Caco-2 (cell line): ENCODE data around the gene PDE11A. TPM values are rescaled to one million over a fixed set of nuclear protein-coding genes. Genes with fewer than 3 reads are reported as not detected.

Experiments
- BruUV-seq: library from RNA; stranded (reverse); fragments of 400-500 nt; replicated peaks from 2 replicates; lab custom pipeline; 2021; lab: Mats Ljungman, UMichigan
- CTCF ChIA-PET: fragments of 300-600 bp; sonication (Branson Sonifier 250); formaldehyde crosslinking; loops from one replicate; lab custom pipeline; 2022; ENCODE audit warnings: antibody characterized with exemption; lab: Charles Lee
- POLR2A ChIA-PET: fragments of 300-600 bp; sonication (Branson Sonifier 250); formaldehyde crosslinking; loops from one replicate; lab custom pipeline; 2022; ENCODE audit warnings: antibody characterized with exemption; lab: Charles Lee
- DNase-seq, 2 experiments: peaks; one replicate each; pipeline versions ENCODE4 v3.0.0 to v3.0.0-alpha.2; 2020 to 2022
- H3K27me3 ChIP-seq: replicated peaks from 2 replicates; pipeline ENCODE4 v1.6.0; 2011; ENCODE audit warnings: low read length; ENCODE audit not compliant: control insufficient read depth, insufficient read depth
- H3K36me3 ChIP-seq: 2 replicates; pipeline ENCODE4 v1.5.1; 2011; ENCODE audit warnings: low read length; ENCODE audit not compliant: control insufficient read depth, insufficient read depth
- H3K4me1 ChIP-seq: fragments of 250-450 bp; sonication (Bioruptor Pico); 2 replicates; pipeline ENCODE4 v1.5.1; 2020; ENCODE audit warnings: mild to moderate bottlenecking
- H3K4me3 ChIP-seq: 2 replicates; pipeline ENCODE4 v1.5.1; 2011; ENCODE audit warnings: low read depth, mild to moderate bottlenecking, control low read depth, low read length
- H3K9me3 ChIP-seq: fragments of 250-450 bp; sonication (Bioruptor Pico); 2 replicates; pipeline ENCODE4 v1.5.1; 2020; ENCODE audit warnings: mild to moderate bottlenecking, moderate library complexity
- H3K27ac Mint-ChIP-seq: one replicate; pipeline ENCODE4 v1.8.0; 2022; ENCODE audit warnings: mixed read lengths; ENCODE audit not compliant: unreplicated experiment
- H3K27me3 Mint-ChIP-seq: one replicate; pipeline ENCODE4 v1.8.0; 2022; ENCODE audit warnings: mixed read lengths; ENCODE audit not compliant: insufficient read depth, unreplicated experiment
- H3K36me3 Mint-ChIP-seq: one replicate; pipeline ENCODE4 v1.8.0; 2022; ENCODE audit warnings: mild to moderate bottlenecking, mixed read lengths; ENCODE audit not compliant: insufficient read depth, unreplicated experiment
- H3K4me1 Mint-ChIP-seq: one replicate; pipeline ENCODE4 v1.8.0; 2022; ENCODE audit warnings: low read depth, mixed read lengths; ENCODE audit not compliant: unreplicated experiment
- H3K4me3 Mint-ChIP-seq: one replicate; pipeline ENCODE4 v1.8.0; 2022; ENCODE audit warnings: mild to moderate bottlenecking, moderate library complexity, mixed read lengths; ENCODE audit not compliant: unreplicated experiment
- H3K9me3 Mint-ChIP-seq: one replicate; pipeline ENCODE4 v1.8.0; 2022; ENCODE audit warnings: mixed read lengths; ENCODE audit not compliant: unreplicated experiment
- CTCF ChIP-seq, 2 experiments: fragments of 200-600 bp in 1 of 2; IDR thresholded peaks; 1 replicate in 1 of 2; 2 replicates in 1 of 2; pipeline versions ENCODE4 v1.5.1 to v1.8.0; 2011 to 2022; ENCODE audit warnings: antibody characterized with exemption in 1 of 2, control low read depth in 1 of 2, inconsistent platforms in 1 of 2, low read depth in 1 of 2, low read length in 1 of 2, mild to moderate bottlenecking in 1 of 2, moderate library complexity in 1 of 2; ENCODE audit not compliant: insufficient read depth in 1 of 2, severe bottlenecking in 1 of 2, unreplicated experiment in 1 of 2
- intact Hi-C: fragments of 100-400 bp; cut with micrococcal nuclease; formaldehyde crosslinking; loops from one replicate; pipeline ENCODE4 v1.10.0; 2022; ENCODE audit not compliant: unreplicated experiment
- total RNA-seq: library from RNA; stranded (reverse); gene quantifications from 2 replicates; pipeline ENCODE4 v1.2.3, GENCODE V29; 2022

PDE11A gene
- total RNA-seq, 1 experiment from 2014 or later: 0.25 TPM

- intact Hi-C loops: loop anchor here (5.0 to 10.0 kb wide), 2 partner anchors 185 to 307 kb away; no protein-coding TSS in a partner anchor
- H3K27ac Mint-ChIP-seq: no peak overlapping the region
- no TSS peak for BruUV-seq
- H3K9me3 Mint-ChIP-seq: no peaks in the 10 kb centered on the region
- no peaks in the 10 kb centered on the region for H3K27me3 ChIP-seq
- H3K36me3 ChIP-seq: no peaks in the 10 kb centered on the region
- H3K4me3 ChIP-seq: no peak overlapping the region
- H3K27me3 Mint-ChIP-seq: peaks cover 2% of the 10 kb centered on the region
- no peaks in the 10 kb centered on the region for H3K9me3 ChIP-seq
- H3K4me1 ChIP-seq: no peaks in the 10 kb centered on the region
- TF ChIP-seq CTCF (IDR thresholded peaks at IDR 0.05; ENCODE audit: insufficient read depth in 1 of 2, low read depth in 1 of 2, low read length in 1 of 2, severe bottlenecking in 1 of 2, unreplicated experiment in 1 of 2): no peak
- ChIA-PET CTCF (interaction anchor here (1.5 kb wide), 1 partner anchor 232 kb away, joined by 4 read pairs; no protein-coding TSS in a partner anchor), POLR2A (no interaction called here)
- no peaks in the 10 kb centered on the region for H3K4me1 Mint-ChIP-seq
- no peak for DNase-seq
- no peaks in the 10 kb centered on the region for H3K36me3 Mint-ChIP-seq
- no peak overlapping the region for H3K4me3 Mint-ChIP-seq
Measured at GRCh38 chr2:177721818-177722567, 350.6 kb downstream of the PDE11A start.

GRCh38 chr2:177721087-177721486 lies 351.5 kb downstream of the PDE11A start:
- H3K36me3 Mint-ChIP-seq: no peaks in the 10 kb centered on the region
- Histone ChIP-seq H3K9me3 (no peaks in the 10 kb centered on the region), H3K27me3 (no peaks in the 10 kb centered on the region), H3K36me3 (no peaks in the 10 kb centered on the region), H3K4me1 (no peaks in the 10 kb centered on the region), H3K4me3 (no peak overlapping the region)
- H3K4me1 Mint-ChIP-seq: no peaks in the 10 kb centered on the region
- TF ChIP-seq CTCF (IDR thresholded peaks at IDR 0.05; ENCODE audit: insufficient read depth in 1 of 2, low read depth in 1 of 2, low read length in 1 of 2, severe bottlenecking in 1 of 2, unreplicated experiment in 1 of 2): no peak
- ChIA-PET CTCF (interaction anchor here (1.5 kb wide), 1 partner anchor 231 kb away, joined by 4 read pairs; no protein-coding TSS in a partner anchor), POLR2A (no interaction called here)
- H3K9me3 Mint-ChIP-seq: no peaks in the 10 kb centered on the region
- H3K27ac Mint-ChIP-seq: no peak overlapping the region
- no peak for DNase-seq
- intact Hi-C loops: loop anchor here (5.0 to 10.0 kb wide), 2 partner anchors 184 to 306 kb away; no protein-coding TSS in a partner anchor
- no TSS peak for BruUV-seq
- no peak overlapping the region for H3K4me3 Mint-ChIP-seq
- peaks cover 2% of the 10 kb centered on the region for H3K27me3 Mint-ChIP-seq

GRCh38 chr2:177717831-177718618 lies 354.6 kb downstream of the PDE11A start:
- Mint-ChIP-seq H3K4me1 (no peaks in the 10 kb centered on the region), H3K27me3 (peaks cover 4% of the 10 kb centered on the region), H3K27ac (no peak overlapping the region), H3K36me3 (no peaks in the 10 kb centered on the region), H3K9me3 (no peaks in the 10 kb centered on the region), H3K4me3 (no peak overlapping the region)
- peak; percentile 4 to 29 for TF ChIP-seq CTCF (IDR thresholded peaks at IDR 0.05; ENCODE audit: insufficient read depth in 1 of 2, low read depth in 1 of 2, low read length in 1 of 2, severe bottlenecking in 1 of 2, unreplicated experiment in 1 of 2)
- Histone ChIP-seq H3K4me3 (no peak overlapping the region), H3K9me3 (no peaks in the 10 kb centered on the region), H3K4me1 (no peaks in the 10 kb centered on the region), H3K36me3 (no peaks in the 10 kb centered on the region), H3K27me3 (no peaks in the 10 kb centered on the region)
- intact Hi-C loops: no loop called here
- POLR2A ChIA-PET: no interaction called here
- DNase-seq: no peak
- BruUV-seq: no TSS peak
- CTCF ChIA-PET: interaction anchor here (0.9 kb wide), 1 partner anchor 228 kb away, joined by 3 read pairs; no protein-coding TSS in a partner anchor
